ENCODE measurements around the gene KMT5B.

DNA sequence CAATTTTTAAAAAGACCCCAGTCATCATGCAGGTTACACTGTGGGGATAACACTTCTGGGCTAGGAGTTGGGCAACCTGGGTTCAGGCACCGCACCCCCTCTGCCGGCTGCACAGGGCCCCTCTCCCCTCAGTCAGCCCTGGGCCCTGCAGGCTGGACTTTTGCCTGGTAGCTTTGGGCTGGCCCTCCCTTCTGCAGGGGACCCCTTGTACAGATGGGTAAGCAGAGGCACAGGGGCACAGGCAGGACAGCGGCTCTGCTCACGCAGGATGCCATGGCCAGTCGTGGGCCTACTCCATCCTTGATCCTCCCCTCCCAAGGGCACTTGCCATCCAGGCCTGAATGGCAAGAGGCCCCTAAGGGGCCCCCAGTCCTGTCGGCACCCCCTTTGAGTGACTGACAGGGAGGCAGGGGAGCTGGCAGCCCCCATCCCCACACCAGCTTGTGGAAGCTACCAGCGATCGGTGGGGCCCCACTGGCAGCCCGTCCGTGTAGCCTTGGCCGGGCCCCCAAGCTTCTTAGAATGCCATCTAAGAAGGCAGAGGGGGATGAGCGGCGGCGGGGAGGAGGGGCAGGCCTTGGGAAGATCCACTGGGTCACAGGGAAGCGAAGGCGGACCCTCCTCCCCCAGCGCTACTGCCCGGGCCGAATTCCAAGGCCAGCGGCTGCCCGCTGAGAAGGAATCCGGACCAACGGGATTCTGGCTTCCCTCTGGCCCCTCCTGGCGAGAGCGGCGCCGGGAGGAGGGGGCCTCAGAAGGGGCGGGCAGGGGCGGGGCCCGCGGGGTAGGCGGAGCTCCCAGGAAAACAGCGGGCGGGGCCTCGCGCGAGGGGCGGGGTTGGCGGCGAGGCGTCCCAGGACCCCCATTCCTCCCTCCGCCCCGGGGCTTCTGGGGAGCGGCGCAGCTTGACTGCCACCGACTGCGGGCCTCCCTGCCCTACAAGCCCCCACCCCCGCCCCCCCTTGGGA, 85.1 kb downstream of the KMT5B start:
- no peak for TF ChIP-seq POLR2A (IDR thresholded peaks at IDR 0.05; ENCODE audit: low read length)
- no peak for TF ChIP-seq CEBPB (IDR thresholded peaks at IDR 0.05)
- TF ChIP-seq, protein P1, sequence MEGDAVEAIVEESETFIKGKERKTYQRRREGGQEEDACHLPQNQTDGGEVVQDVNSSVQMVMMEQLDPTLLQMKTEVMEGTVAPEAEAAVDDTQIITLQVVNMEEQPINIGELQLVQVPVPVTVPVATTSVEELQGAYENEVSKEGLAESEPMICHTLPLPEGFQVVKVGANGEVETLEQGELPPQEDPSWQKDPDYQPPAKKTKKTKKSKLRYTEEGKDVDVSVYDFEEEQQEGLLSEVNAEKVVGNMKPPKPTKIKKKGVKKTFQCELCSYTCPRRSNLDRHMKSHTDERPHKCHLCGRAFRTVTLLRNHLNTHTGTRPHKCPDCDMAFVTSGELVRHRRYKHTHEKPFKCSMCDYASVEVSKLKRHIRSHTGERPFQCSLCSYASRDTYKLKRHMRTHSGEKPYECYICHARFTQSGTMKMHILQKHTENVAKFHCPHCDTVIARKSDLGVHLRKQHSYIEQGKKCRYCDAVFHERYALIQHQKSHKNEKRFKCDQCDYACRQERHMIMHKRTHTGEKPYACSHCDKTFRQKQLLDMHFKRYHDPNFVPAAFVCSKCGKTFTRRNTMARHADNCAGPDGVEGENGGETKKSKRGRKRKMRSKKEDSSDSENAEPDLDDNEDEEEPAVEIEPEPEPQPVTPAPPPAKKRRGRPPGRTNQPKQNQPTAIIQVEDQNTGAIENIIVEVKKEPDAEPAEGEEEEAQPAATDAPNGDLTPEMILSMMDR (IDR thresholded peaks at IDR 0.05): no peak
- TF ChIP-seq CHD2 (IDR thresholded peaks at IDR 0.05; ENCODE audit: low read length, partially characterized antibody): no peak
- TF ChIP-seq PHF8 (IDR thresholded peaks at IDR 0.05; ENCODE audit: borderline replicate concordance, low read depth): no peak
- no peak for TF ChIP-seq EP300 (IDR thresholded peaks at IDR 0.05)
- TF ChIP-seq RAD21 (conservative IDR thresholded peaks at IDR 0.05 in 1 of 2, IDR thresholded peaks at IDR 0.05 in 1 of 2): no peak
- TF ChIP-seq JUN (IDR thresholded peaks at IDR 0.05): no peak
- TF ChIP-seq, protein P2, sequence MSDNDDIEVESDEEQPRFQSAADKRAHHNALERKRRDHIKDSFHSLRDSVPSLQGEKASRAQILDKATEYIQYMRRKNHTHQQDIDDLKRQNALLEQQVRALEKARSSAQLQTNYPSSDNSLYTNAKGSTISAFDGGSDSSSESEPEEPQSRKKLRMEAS (IDR thresholded peaks at IDR 0.05): no peak
- TF ChIP-seq, protein P3, sequence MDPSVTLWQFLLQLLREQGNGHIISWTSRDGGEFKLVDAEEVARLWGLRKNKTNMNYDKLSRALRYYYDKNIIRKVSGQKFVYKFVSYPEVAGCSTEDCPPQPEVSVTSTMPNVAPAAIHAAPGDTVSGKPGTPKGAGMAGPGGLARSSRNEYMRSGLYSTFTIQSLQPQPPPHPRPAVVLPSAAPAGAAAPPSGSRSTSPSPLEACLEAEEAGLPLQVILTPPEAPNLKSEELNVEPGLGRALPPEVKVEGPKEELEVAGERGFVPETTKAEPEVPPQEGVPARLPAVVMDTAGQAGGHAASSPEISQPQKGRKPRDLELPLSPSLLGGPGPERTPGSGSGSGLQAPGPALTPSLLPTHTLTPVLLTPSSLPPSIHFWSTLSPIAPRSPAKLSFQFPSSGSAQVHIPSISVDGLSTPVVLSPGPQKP (IDR thresholded peaks at IDR 0.05; ENCODE audit: low read depth, low read length): no peak
- TF ChIP-seq, protein P4, sequence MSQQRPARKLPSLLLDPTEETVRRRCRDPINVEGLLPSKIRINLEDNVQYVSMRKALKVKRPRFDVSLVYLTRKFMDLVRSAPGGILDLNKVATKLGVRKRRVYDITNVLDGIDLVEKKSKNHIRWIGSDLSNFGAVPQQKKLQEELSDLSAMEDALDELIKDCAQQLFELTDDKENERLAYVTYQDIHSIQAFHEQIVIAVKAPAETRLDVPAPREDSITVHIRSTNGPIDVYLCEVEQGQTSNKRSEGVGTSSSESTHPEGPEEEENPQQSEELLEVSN (IDR thresholded peaks at IDR 0.05; ENCODE audit: borderline replicate concordance, low read depth): no peak
